ENCODE results near the gene SNX15. TPM values are rescaled to one million over a fixed set of nuclear protein-coding genes. Genes with fewer than 3 reads are reported as not detected.

SNX15 gene
- 7.5 and 9.9 TPM in 2 replicates for total RNA-seq

DNA sequence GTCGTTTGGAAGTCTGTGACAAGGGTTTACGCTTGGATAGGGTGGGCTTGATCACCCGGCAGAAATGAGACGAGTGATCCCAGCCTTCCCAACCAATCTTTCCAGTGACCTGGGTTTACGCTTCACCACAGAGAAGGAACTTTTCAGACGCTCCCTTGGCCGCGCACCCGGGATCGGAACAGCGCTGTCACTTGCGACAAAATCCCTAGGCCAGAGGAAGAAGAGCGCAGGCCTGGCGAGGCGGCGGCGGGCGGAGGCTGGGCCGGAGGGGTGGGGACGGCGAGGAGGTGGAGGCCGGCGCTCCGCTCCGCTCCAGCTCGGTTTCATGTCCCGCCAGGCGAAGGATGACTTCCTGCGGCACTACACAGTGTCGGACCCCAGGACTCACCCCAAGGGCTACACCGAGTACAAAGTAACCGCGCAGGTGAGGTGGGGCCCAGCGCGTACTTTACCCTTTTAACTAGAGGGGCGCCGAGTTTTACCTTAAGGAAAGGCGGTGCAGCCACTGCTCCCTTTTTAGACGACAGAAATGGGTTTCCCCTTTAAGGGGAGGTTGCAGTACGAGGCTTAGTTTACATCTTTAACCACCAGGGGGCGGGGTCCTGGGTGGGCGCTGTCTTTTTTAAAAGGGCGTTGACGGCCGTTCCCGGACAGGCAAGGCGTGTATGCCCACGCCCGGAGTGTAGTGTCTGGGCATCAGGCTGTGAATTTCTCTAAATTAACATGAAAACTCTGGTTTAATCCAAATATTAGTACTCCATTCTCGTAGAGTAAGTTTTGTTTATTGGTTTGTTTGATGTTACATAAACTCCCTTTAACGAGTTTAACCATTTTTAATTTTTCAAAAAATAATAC, at the start of gene SNX15:
Gene SNX15 (plus strand): TSS at position 227 of the 855 bp plus-strand sequence. CDS start 99 bp downstream, at position 326.

GRCh38 chr11:64996710-64997380, 30.4 kb upstream of the SNX15 start, which contains the start of gene BATF2:
Gene BATF2 (minus strand): TSS chr11:64996971. CDS start chr11:64996914, 57 bp downstream.

DNA sequence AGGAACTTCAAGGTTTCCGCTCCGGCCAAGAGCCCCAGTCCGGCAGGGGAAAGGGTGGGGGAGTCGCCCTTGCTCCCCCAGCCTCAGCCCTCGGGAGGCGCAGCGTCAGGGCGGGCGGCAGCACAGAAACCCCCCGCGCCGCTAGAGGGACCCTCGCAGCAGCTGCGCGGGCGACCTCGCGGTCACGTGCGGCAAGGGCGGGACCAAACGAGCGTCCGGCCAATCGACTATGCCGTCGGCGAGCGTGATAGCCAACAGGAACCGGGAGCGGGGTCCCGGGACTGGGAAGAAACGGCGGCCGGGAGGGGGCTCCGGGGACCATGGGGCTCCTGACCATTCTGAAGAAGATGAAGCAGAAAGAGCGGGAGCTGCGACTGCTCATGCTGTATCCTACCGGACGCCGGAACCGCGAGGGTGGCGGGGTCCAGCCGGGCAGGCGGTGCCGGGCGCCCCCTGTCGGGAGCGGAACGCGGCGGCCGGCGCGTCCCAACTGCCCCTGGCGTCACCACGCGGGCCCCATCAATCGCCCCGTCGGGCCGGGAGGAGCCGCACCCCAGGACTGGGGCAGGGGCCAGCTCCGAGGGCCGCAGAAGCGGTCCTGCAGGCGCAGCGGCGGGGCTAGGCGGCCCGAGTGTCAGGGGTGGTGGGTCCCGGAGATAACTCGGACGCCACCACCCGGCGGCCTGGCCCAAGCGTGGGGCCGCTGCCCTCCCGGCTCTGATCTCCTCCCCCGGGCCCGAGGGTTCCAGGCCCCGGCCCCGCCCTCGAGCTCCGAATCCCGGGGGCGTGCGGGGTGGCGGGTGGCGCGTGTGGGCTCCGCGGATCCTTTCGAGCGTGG, 13.1 kb upstream of the SNX15 start, which contains the start of gene ARL2:
Gene ARL2 (plus strand): TSS at position 273 of the 838 bp plus-strand sequence. CDS start 48 bp downstream, at position 321.

DNA sequence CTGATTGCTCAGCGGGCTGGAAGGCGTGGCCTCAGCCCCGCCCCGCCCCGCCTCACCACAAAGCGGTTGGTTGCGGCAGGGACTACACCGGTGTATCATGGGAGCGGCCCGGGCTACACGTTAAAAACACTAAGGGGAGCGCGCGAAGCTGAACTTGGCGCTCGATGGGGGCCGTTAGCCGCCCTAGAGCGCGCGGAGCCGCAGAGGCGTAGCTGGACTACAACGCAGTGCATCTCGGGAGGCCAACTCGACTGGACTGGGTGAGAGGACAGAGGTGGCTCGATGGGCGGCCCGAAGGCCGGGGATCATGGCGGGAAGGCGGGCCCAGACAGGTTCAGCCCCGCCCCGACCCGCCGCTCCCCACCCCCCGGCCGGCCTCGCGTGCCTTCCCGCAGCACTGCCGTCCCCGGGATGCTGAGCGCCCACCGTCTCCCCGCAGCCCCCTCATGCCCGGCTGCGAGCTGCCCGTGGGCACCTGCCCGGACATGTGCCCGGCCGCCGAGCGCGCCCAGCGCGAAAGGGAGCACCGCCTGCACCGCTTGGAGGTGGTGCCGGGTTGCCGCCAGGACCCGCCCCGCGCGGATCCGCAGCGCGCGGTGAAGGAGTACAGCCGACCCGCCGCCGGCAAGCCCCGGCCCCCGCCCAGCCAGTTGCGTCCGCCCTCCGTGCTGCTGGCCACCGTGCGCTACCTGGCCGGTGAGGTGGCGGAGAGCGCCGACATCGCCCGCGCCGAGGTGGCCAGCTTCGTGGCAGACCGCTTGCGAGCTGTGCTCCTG, 13.8 kb downstream of the SNX15 start, which contains the start of gene SAC3D1:
Gene SAC3D1 (plus strand): TSS at position 364 of the 776 bp plus-strand sequence. CDS start 83 bp downstream, at position 447.

GRCh38 chr11:65058419-65059054, 31.3 kb downstream of the SNX15 start, which contains the start of gene NAALADL1:
Gene NAALADL1 (minus strand): TSS chr11:65058553. CDS start chr11:65058521, 32 bp downstream.

DNA sequence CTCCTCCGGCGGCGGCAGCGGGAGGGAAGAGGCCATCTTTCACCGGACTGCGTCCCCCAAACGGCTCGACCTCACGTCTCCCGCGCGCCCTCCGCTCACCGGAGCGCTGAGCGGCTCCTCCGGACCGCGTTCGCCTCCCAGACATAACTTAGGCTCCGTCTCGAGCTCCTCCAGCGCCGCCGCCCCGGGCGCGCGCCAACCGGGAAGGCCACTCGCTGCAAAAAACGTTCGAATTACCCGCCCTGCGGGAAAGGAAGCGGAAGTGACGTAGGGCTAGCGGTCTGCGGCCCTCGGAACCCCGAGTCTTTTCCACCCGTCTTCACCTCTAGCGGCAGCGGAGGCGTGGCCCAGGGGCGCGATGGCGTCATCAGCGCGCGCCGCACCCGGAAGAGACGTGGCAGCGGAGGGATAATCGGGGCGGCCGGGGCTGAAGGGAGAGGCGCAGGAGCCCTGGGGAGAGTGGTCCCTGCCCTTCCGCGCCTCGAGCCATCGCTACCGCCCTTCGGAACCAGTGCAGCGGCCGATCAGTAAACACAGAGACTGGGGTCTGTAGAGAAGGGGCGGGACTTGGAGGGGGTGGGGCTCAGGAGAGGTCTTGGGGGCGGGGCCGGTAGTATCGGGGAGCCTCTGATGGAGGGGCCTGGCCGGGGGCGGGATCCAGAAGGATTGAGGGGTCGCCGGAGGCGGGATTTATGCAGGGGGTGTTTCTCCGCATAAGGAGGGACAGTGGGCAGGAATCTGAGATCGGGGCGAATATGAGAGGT, 56.8 kb downstream of the SNX15 start, which contains the start of the genes CDCA5 and ZFPL1:
Gene CDCA5 (minus strand): TSS at position 207 of the 764 bp plus-strand sequence. CDS start 62 bp downstream, at position 145.
Gene ZFPL1 (plus strand): TSS at position 389 of the 764 bp plus-strand sequence. CDS start 477 bp downstream, outside the sequence.

Other genes starting within 250 kb of the SNX15 start
- 54.5 and 89.6 TPM in 2 replicates for gene SF1, start 248.9 kb upstream of the SNX15 start, total RNA-seq
- 47.9 and 67.0 TPM in 2 replicates for gene MAP4K2, start 224.2 kb upstream of the SNX15 start, total RNA-seq
- 10.8 and 14.8 TPM in 2 replicates for gene MEN1, start 216.9 kb upstream of the SNX15 start, total RNA-seq
- gene CDC42BPG, start 182.8 kb upstream of the SNX15 start, total RNA-seq = 0.34 and 0.43 TPM in 2 replicates
- gene EHD1, start 148.8 kb upstream of the SNX15 start, total RNA-seq = 19.3 and 24.4 TPM in 2 replicates
- 8.8 and 13.9 TPM in 2 replicates for gene ATG2A, start 110.2 kb upstream of the SNX15 start, total RNA-seq
- gene PPP2R5B, start 102.8 kb upstream of the SNX15 start, total RNA-seq = 5.0 and 9.2 TPM in 2 replicates
- not detected in 2 replicates for gene GPHA2, start 91.5 kb upstream of the SNX15 start, total RNA-seq
- not detected in 2 replicates for gene MAJIN, start 55.3 kb upstream of the SNX15 start, total RNA-seq
- 0.52 and 0.54 TPM in 2 replicates for gene BATF2, start 30.5 kb upstream of the SNX15 start, total RNA-seq
- 124 and 130 TPM in 2 replicates for gene ARL2, start 13.3 kb upstream of the SNX15 start, total RNA-seq
- gene SAC3D1, start 13.8 kb downstream of the SNX15 start, total RNA-seq = 4.1 and 5.3 TPM in 2 replicates
- 11.5 and 12.8 TPM in 2 replicates for gene NAALADL1, start 31.1 kb downstream of the SNX15 start, total RNA-seq
- 1.5 and 2.0 TPM in 2 replicates for gene CDCA5, start 56.6 kb downstream of the SNX15 start, total RNA-seq
- 16.4 and 20.7 TPM in 2 replicates for gene ZFPL1, start 56.8 kb downstream of the SNX15 start, total RNA-seq
- 231 and 291 TPM in 2 replicates for gene VPS51, start 68.8 kb downstream of the SNX15 start, total RNA-seq
- 6.0 and 12.8 TPM in 2 replicates for gene TM7SF2, start 84.4 kb downstream of the SNX15 start, total RNA-seq
- 6.3 and 6.4 TPM in 2 replicates for gene ZNHIT2, start 90.3 kb downstream of the SNX15 start, total RNA-seq
- 283 and 465 TPM in 2 replicates for gene FAU, start 94.7 kb downstream of the SNX15 start, total RNA-seq
- 41.9 and 49.5 TPM in 2 replicates for gene MRPL49, start 94.9 kb downstream of the SNX15 start, total RNA-seq
- gene SYVN1, start 107.1 kb downstream of the SNX15 start, total RNA-seq = 7.9 and 12.3 TPM in 2 replicates
- not detected in 2 replicates for gene SPDYC, start 142.8 kb downstream of the SNX15 start, total RNA-seq
- gene CAPN1, start 154.5 kb downstream of the SNX15 start, total RNA-seq = 80.4 and 81.5 TPM in 2 replicates
- gene POLA2, start 234.5 kb downstream of the SNX15 start, total RNA-seq = 3.3 and 3.4 TPM in 2 replicates